ENCODE measurements around the gene EBNA1BP2. TPM values are rescaled to one million over a fixed set of nuclear protein-coding genes. Genes with fewer than 3 reads are reported as not detected.

Gene EBNA1BP2
- total RNA-seq, 1 donor from 2014 or later, result 51.1 TPM

DNA sequence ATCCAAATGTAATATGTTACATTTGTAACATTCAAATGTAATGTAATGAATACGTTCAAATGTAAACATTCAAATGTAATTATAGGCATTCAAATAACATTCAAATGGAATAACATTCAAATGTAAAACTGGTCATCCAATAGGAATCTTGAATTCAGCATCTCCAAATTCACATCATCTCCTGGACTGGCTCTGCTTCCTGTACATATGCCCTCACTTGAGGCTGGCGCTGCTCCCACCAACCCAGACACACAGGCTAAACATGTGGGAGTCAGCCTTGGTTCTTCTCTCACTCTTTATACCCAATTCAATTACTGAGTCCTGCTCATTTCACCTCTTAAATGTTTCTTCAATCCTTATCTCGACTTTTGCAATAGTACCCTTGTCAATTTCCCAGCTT lies 6.9 kb downstream of the EBNA1BP2 start:
- Mint-ChIP-seq H3K36me3 (peaks cover 52% of the 10 kb centered on the region), H3K27ac (no peak overlapping the region), H3K27me3 (ENCODE audit: low read depth) (no peaks in the 10 kb centered on the region), H3K4me1 (no peaks in the 10 kb centered on the region), H3K4me3 (no peak overlapping the region), H3K9me3 (no peaks in the 10 kb centered on the region)
- TF ChIP-seq, protein P1, sequence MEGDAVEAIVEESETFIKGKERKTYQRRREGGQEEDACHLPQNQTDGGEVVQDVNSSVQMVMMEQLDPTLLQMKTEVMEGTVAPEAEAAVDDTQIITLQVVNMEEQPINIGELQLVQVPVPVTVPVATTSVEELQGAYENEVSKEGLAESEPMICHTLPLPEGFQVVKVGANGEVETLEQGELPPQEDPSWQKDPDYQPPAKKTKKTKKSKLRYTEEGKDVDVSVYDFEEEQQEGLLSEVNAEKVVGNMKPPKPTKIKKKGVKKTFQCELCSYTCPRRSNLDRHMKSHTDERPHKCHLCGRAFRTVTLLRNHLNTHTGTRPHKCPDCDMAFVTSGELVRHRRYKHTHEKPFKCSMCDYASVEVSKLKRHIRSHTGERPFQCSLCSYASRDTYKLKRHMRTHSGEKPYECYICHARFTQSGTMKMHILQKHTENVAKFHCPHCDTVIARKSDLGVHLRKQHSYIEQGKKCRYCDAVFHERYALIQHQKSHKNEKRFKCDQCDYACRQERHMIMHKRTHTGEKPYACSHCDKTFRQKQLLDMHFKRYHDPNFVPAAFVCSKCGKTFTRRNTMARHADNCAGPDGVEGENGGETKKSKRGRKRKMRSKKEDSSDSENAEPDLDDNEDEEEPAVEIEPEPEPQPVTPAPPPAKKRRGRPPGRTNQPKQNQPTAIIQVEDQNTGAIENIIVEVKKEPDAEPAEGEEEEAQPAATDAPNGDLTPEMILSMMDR (IDR thresholded peaks at IDR 0.05; ENCODE audit: unreplicated experiment), result no peak
- no peak for DNase-seq (ENCODE audit: low spot score in 2 of 2, unreplicated experiment in 2 of 2)

GRCh38 chr1:43156026-43156425 lies 16.1 kb downstream of the EBNA1BP2 start:
- no peaks in the 10 kb centered on the region for H3K9me3 Mint-ChIP-seq
- H3K4me1 Mint-ChIP-seq, result no peaks in the 10 kb centered on the region

GRCh38 chr1:43153443-43153842 lies 18.6 kb downstream of the EBNA1BP2 start:
- Mint-ChIP-seq H3K4me3 (no peak overlapping the region), H3K4me1 (peaks cover 10% of the 10 kb centered on the region), H3K27ac (no peak overlapping the region), H3K9me3 (no peaks in the 10 kb centered on the region), H3K27me3 (ENCODE audit: low read depth) (peaks cover 3% of the 10 kb centered on the region), H3K36me3 (no peaks in the 10 kb centered on the region)
- TF ChIP-seq, protein P1 (IDR thresholded peaks at IDR 0.05; ENCODE audit: unreplicated experiment), result no peak
- no peak for DNase-seq (ENCODE audit: low spot score in 2 of 2, unreplicated experiment in 2 of 2)

More at GRCh38 chr1:43156026-43156425, 16.1 kb downstream of the EBNA1BP2 start:
- Mint-ChIP-seq H3K4me3 (no peak overlapping the region), H3K27ac (no peak overlapping the region), H3K27me3 (ENCODE audit: low read depth) (no peaks in the 10 kb centered on the region), H3K36me3 (no peaks in the 10 kb centered on the region)
- DNase-seq (ENCODE audit: low spot score in 2 of 2, unreplicated experiment in 2 of 2), result no peak
- TF ChIP-seq, protein P1 (IDR thresholded peaks at IDR 0.05; ENCODE audit: unreplicated experiment), result no peak

DNA sequence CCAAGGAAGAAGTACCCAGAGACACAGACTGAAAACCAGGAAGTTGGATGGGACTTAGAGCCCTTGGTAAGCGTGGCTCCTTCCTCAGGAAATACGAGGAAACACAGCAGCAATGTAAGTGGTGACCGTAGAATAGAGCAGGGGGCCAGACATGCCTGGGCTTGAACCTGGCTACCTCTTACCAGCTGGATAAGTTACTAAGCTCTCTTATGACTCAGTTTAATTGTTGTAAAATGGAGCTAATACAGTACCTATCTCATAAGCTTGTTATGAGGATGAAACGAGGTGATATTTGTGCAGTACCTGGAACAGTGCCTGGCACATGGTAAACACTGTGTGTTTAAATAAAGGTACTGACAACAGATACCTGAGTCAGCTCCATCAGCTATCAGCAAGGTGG lies 19.2 kb downstream of the EBNA1BP2 start:
- Mint-ChIP-seq H3K4me3 (no peak overlapping the region), H3K27ac (no peak overlapping the region), H3K36me3 (no peaks in the 10 kb centered on the region), H3K9me3 (no peaks in the 10 kb centered on the region), H3K4me1 (peaks cover 13% of the 10 kb centered on the region), H3K27me3 (ENCODE audit: low read depth) (peaks cover 3% of the 10 kb centered on the region)
- TF ChIP-seq, protein P1 (IDR thresholded peaks at IDR 0.05; ENCODE audit: unreplicated experiment), result no peak
- DNase-seq (ENCODE audit: low spot score in 2 of 2, unreplicated experiment in 2 of 2), result no peak

DNA sequence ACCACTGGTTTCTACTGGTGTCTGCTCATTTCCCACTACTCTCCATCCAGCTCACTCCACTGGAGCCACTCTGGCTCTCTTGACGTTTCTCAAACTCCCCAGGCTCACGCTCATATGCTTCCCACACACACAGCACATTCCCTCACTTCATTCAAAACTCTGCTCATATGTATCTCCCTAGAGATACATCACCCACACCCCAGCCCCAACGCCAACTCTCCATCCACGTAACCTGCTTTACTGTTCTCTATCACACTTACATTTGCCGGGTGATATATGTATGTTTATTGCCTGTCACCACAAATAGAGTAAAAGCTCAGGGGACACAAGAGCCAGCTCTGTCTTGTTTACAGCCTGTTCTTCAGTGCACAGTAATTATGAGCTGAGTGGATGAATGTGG lies 22.2 kb downstream of the EBNA1BP2 start:
- Mint-ChIP-seq H3K27ac (no peak overlapping the region), H3K9me3 (no peaks in the 10 kb centered on the region), H3K4me3 (peak overlapping the region; percentile 1), H3K36me3 (no peaks in the 10 kb centered on the region), H3K4me1 (peaks cover 17% of the 10 kb centered on the region), H3K27me3 (ENCODE audit: low read depth) (peaks cover 11% of the 10 kb centered on the region)
- no peak for DNase-seq (ENCODE audit: low spot score in 2 of 2, unreplicated experiment in 2 of 2)
- TF ChIP-seq, protein P1 (IDR thresholded peaks at IDR 0.05; ENCODE audit: unreplicated experiment), result no peak
